ENCODE results near the gene PGM2. TPM values are rescaled to one million over a fixed set of nuclear protein-coding genes. Genes with fewer than 3 reads are reported as not detected.

PGM2 gene
- total RNA-seq, 1 experiment from 2014 or later: 40.1 TPM

DNA sequence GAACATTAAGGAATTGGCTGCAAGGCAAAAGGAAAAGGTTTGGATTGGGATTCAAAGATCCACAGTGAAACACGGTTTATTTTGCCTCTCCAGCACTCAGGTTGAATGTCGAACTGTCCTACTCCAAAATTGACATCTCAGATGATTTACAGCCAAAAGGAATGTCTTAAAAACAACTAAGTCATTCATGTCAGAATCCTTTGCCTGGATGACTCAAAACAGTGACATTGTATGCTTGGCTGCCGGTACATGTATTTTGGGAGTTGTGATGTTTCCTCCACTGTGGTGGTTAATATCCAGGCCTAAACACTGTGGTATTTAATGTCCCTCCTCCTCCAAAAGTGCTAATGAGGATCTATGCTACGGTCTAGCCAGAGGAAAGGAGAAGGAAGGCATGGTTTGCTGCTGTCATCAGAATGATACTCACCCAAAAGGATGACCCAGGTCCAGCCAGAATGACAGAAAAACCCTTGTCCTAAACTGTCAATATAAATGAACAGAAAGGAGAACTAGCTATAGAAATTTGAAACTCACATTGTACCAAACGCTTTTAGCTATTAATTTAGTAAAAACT is 20.9 kb downstream of the PGM2 start:
- DNase-seq (ENCODE audit: low spot score): no peak
- in situ Hi-C loops (cut with HindIII; ENCODE audit: low sequenced_read_pairs): no loop called here

DNA sequence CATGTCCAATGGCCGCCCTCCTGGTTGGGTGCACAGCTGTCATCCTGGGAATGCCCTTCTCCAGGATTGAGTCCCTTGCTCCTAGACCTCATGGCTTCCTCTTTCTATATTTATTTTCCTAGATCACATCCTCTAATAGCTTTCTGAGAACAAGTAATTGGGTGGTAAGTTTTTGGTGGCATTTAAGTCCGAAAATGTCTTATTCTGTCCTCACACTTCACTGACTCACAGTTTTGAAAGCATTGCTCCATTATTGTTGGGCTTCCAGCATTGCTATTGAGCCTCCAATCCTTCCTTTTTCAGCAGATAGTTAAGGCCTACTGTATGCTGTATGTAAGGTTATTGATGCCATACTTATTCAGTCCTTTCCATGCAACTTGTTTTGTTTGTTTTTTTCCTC is 25.9 kb downstream of the PGM2 start:
- in situ Hi-C loops (cut with HindIII; ENCODE audit: low sequenced_read_pairs): no loop called here
- no peak for DNase-seq (ENCODE audit: low spot score)

DNA sequence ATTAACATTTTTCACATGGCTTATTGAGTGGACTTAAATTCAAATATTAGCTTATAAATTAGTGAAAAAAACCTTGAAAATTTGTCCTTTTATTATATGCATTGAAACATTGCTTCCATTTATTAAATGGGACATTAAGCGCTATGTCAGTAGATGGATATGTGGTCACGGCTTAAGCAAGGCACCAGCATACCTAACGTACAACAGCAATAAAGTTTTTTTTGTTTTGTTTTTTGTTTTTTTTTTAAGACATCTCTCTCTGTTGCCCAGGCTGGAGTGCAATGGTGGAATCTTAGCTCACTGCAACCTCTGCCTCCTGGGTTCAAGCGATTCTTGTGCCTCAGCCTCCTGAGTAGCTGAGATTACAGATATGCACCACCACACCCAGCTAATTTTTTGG is 31.6 kb downstream of the PGM2 start:
- in situ Hi-C loops (cut with HindIII; ENCODE audit: low sequenced_read_pairs): no loop called here
- DNase-seq (ENCODE audit: low spot score): no peak

DNA sequence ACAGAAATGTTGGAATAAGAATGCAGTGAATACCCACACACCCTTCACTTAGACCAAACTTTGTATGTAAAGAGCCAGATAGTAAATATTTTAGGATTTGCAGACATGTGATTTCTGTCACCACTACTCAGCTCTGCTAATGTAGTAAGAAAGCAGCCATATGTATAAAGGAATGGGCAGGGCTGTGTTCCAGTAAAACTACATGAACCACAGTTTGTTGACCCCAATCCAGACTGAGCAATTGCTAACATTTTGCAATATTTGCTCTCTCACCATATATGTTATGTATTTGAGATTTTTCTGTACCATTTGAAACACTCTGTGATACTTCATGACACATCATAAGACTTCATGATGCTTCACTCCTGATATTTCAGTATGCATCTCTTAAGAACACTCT is 32.4 kb downstream of the PGM2 start:
- no peak for DNase-seq (ENCODE audit: low spot score)
- in situ Hi-C loops (cut with HindIII; ENCODE audit: low sequenced_read_pairs): no loop called here

DNA sequence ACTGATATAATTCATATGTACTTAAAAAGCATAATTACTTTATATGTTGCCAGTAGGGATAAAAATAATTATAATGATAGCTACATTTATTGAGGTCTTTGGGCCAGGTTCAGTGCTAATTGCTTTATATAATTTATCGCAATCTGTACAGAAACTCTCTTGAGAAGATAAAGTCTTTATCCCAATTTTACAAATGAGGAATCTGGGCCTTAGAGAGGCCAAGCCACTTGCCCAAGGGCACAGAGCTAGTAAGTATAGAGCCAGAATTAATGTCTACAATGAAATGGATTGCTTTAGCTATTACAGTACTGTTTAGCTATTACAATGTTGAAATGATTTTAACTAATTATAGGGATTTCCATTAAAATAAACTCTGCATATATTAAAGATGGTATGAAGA is 33.8 kb downstream of the PGM2 start:
- no peak for DNase-seq (ENCODE audit: low spot score)
- in situ Hi-C loops (cut with HindIII; ENCODE audit: low sequenced_read_pairs): no loop called here

DNA sequence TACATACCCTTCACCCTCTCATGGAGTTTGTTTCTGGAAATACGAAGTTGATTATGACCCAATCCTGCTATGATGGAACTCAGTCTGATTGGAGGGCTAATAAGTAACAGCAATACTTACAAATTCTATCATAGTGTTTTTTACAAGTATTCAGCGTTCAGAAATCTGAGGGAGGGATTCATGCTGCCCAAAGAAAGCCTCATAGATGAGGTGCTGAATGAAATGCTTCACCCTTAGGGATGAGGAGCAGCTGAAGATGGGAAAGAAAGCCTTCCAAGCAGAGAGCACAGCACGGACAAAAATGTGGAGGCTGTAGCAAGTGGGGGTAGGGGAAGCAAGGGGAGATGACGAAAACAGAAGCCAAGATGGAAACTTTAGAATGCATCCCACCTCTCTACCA is 36.5 kb downstream of the PGM2 start:
- in situ Hi-C loops (cut with HindIII; ENCODE audit: low sequenced_read_pairs): no loop called here

DNA sequence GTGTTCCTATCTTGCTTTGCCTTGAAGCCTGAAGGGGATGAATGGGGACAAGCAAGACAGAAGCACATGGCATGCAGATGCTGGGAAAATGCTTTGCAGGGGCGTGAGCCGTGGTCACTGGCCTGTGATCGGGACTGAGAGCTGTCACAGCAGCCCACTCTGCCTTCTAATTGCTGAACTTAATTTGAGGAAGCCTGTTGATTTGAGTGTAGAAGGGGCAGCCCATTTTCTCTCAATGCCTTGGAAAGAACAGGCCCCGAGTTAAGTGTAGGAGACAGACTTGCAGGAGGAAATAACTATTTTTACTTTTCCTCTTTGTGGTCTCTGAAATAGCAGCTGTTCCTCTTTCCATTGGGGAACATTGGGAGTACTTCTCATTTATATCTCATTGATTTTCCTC is 38.3 kb downstream of the PGM2 start:
- in situ Hi-C loops (cut with HindIII; ENCODE audit: low sequenced_read_pairs): no loop called here
- no peak for DNase-seq (ENCODE audit: low spot score)

More for the DNA sequence above, 36.5 kb downstream of the PGM2 start:
- DNase-seq (ENCODE audit: low spot score): no peak

DNA sequence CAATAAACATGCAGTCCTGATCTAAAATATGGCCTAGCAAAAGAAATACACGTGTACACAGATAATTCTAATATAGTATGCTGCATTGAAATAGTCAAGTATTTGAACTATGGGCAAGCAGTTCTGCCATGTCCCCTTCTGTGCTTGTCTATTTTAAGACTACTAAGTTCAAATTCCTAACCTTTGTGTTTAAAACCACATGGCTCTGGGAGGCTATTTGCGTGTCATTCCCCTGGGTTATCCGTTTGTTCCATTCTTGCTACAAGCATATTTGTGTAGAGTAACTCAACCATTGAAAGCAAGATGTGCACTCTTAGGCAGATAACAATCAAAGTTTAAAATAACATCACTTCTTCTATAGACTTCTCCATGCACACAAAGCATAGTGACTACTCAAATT is 39.0 kb downstream of the PGM2 start:
- no peak for DNase-seq (ENCODE audit: low spot score)
- in situ Hi-C loops (cut with HindIII; ENCODE audit: low sequenced_read_pairs): no loop called here

DNA sequence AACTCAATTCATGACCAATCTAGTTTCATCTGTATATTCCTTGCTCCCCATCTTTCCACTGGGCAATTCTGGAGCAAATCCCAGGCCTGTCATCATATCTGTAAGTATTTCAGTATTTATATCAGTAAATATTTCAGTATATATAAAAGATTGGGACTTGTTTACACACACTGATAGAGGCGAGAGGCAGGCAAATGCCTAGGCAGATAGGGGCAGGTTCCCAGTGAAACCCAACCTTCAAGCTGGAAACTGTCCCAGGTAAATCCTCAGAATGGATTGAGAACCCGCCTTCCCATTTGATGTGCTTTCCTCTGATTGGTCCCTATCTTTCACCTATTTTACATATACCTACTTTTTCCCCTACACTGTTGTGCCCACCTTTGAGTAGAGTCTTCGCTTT is 40.6 kb downstream of the PGM2 start:
- in situ Hi-C loops (cut with HindIII; ENCODE audit: low sequenced_read_pairs): no loop called here
- DNase-seq (ENCODE audit: low spot score): no peak

DNA sequence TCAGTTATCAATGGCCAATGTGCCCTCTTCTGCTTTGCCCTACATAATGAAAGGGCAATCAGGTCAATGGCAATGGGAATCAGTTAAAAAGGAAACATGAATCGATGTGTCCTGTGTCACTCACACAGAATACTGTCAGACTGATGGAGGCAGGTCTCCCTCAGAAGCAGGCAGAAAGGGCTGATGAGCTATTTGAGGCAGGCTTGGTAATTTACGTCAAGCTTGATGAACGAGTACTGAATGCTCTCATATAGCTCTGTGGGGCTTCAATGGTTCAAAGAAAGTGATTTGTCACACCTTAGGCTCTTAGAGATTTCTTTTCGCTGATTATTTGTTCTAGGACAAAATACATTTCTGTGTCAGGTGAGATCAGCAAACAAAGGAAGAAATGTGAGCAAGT is 41.8 kb downstream of the PGM2 start:
- in situ Hi-C loops (cut with HindIII; ENCODE audit: low sequenced_read_pairs): no loop called here
- DNase-seq (ENCODE audit: low spot score): no peak

DNA sequence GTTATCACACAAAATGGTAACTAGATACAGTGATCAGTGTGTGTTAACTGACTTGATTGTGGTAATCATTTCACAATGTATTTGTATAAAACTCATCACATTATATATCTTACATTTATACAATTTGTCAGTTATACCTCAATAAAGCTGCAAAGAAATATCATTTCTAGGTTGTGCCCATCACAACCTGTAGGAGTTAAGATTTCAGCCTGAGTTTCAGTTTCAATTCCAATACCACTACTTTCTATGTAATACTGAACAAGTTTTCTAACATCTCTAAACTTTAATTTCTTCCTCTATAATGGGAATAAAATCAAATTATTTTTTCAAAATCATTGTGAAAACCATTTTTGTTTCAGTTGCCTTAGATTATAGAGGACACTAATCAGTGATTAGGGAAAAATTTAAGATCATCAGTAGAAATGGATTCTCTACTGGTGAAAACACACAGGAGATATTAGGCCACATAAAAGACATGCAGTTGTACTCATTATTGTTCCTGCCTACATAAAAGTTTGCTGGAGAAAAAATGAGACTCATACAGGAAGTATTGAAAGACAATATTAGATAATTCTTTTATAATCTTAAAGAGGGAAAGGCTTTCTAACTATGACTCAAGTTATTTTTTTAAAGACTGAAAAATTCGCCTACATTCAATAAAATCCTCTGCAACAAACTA is 46.0 kb downstream of the PGM2 start:
- no peak for DNase-seq (ENCODE audit: low spot score)
- in situ Hi-C loops (cut with HindIII; ENCODE audit: low sequenced_read_pairs): no loop called here

DNA sequence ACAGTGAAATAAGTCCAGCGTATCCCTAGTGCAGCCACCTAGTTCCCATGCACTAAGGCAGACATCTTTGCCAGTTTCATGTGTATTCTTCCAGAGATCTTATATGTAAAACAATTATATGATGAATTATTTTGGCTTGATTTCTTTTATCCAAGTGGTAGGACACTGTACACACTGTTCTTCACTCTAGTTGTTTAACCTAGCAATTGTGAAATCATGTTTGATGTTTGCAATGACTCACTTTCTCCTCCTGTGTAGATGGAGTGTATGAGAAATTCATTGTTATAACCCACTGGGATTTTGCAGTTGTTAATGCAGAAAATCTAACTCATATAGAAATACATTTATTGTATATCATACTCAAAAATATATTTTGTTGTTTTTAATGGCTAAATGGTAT is 46.9 kb downstream of the PGM2 start:
- DNase-seq (ENCODE audit: low spot score): no peak
- in situ Hi-C loops (cut with HindIII; ENCODE audit: low sequenced_read_pairs): no loop called here

DNA sequence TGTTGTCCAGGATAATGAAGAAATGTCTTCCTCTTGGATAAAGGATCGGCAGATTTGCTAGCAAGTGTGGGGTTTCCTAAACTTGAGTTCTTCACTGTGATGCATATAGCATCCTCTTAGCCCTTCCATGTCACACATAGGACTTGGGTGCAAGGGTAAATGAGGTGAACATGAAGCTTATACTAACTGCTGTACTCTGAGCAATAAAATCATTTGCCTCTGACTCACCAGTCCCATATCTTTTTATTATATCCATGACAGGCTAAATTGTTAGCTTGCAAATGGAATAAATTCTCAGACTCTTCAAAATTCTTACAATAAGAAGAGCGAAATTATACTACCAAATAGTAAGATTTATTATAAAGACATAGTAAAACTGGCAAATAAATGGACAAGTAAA is 49.7 kb downstream of the PGM2 start:
- in situ Hi-C loops (cut with HindIII; ENCODE audit: low sequenced_read_pairs): no loop called here
- DNase-seq (ENCODE audit: low spot score): no peak

DNA sequence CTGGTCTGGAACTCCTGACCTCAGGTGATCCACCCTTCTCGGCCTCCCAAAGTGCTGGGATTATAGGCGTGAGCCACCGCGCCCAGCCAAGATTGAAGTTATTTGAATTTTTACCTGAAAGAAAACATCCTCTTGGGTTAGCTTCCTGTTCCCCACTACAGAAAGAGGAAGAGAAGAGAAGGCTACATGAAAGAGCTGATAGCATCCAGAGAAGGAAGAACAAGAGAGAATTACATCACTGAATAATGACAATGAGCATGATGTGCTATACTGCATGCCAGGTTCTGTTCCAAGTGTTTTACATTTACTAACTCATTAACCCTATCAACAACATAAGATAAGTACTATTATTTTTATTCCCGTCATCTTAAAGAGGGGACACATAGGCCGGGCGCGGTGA is 52.9 kb downstream of the PGM2 start:
- in situ Hi-C loops (cut with HindIII; ENCODE audit: low sequenced_read_pairs): no loop called here
- DNase-seq (ENCODE audit: low spot score): no peak

DNA sequence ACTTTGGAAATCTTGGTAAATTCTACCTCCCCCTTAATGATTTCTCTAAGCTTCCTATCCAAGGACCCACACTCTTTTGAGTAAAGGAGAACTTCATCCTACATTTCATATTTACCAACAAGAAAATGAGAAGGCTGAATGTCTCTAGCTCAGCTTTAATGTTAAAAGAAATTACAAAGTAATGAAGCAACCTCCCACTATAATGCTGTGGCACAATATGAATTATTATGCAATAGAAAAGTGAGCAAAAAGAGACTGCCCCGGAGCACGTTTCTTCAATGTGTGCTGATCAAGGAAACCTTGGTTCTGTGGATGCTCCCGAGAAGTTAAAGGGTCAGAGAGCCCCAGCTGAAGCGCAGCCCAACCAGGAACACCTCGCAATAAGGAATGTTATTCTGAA is 55.3 kb downstream of the PGM2 start:
- in situ Hi-C loops (cut with HindIII; ENCODE audit: low sequenced_read_pairs): no loop called here
- DNase-seq (ENCODE audit: low spot score): no peak

DNA sequence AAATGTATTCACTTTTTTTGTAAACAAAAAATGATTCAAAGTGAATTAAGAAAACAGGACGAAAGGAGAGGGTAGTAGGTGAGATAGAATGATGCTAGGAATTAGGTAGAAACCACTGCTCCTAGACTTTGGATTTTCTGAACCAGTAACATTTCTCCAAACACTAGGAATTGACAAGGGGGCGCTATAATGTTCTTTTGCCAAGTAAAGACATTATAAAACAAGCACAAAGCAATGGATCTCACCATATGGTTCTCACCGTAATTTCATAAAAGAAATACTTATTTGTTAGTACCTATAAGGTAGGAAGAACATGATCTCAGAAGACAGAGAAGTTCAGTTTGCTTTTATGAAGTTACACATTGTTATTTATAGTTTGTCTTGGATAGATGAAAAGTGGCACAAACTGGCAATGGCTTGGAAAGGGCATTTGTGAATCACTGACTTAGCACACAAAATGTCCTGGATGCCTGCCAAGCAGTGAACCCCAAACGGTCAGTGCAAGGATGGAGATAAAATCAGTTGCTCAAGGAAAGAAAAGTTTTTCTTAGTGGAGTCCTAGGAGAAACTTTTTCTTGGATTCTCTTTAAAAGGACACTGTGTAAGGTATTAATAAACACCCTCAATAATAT is 56.3 kb downstream of the PGM2 start:
- no peak for DNase-seq (ENCODE audit: low spot score)
- in situ Hi-C loops (cut with HindIII; ENCODE audit: low sequenced_read_pairs): no loop called here

DNA sequence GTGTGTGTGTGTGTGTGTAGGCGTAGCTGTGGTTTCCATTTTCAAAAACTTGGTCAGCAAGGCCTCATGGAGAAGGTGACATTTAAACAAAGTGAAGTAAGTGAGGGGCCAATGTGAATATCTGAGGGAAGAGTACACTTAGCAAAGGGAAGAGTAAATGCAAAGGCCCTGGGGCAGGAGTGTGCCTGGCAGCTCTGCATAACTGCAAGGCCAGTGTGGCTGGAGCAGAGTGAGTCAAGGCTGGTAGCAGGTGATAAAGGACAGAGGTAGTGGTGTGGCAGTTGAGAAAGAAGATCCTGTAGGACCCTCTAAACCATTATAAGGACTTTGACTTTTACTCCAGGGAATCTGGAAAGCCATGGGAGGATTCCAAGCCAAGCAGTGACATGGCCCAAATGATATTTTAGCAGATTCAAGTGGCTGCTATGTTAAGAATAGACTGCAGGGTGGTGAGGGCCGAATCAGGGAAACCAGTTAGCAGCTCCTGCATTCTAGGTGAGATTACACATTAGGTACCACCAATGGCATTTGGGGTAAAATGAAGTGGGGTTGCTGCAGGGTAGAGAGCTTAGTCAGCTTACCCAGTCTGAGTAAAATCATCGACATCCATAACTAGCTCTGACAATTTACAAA is 58.5 kb downstream of the PGM2 start:
- no peak for DNase-seq (ENCODE audit: low spot score)
- in situ Hi-C loops (cut with HindIII; ENCODE audit: low sequenced_read_pairs): no loop called here

DNA sequence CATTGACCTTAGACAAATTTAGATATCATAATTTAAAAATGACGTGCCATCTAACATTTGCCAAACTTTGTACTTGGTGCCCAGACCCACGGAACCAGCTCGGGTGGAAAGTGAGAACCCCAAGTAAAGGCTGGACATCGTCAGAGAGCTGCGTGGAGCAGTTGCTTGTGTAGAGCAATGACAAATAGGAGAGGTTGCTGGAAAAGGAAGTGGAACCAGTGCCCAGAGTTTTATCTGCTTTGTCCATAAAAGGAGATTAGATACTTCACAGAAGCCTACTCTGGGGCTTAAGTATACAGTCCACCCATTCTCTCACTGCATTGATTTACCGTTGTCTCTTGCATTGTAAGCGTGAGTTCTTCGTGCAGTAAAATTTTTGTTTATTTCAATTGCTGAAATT is 59.0 kb downstream of the PGM2 start:
- DNase-seq (ENCODE audit: low spot score): no peak
- in situ Hi-C loops (cut with HindIII; ENCODE audit: low sequenced_read_pairs): no loop called here

DNA sequence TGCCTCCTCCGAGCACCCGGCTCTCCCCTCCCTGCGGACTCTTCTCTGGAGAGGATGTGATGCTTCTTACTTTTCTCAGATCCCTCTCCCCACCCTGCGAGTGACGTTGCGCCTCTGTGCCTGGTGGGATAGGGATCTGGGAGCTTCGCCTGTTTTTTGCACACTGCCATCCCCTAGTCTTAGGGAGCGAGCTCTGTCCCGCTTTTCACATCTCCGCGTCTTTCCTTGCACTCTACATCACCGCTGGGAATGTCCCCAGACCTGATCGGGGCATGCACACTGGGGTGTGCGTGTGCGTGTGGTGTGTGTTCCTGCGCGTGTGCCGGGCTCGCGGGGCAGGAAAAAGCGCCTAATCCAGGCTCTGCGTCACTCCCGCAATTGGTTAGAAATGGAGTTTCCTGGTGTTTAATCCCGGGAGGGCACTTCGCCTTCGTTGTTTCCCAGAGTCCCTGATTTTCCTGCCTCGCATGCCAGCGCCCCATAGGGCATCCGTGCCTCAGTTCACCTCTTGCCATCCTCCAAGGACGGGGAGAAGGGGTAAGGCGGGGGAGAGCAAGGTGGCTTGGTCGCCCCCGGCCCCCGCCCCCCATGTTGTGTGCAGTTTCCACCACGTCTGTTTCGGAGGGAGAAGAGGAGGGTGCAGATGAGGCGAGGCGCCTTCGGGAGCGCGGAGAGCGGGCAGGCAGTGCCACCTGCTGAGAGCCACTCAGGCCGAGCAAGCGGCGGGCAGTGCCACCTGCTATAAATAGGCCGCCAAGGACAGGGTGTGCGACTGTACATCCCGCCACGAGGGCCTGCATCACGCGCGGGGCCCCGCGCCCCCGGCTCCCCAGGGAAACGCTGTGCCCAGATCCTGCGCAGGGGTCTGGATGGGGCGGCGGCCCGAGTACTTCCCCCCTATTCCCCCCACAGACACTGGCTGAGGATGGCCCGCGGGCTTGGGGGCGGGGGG is 63.6 kb downstream of the PGM2 start:
- in situ Hi-C loops (cut with HindIII; ENCODE audit: low sequenced_read_pairs): no loop called here
- DNase-seq (ENCODE audit: low spot score): peak; percentile 80
